Keratinocyte (primary cell): ENCODE measurements around the gene SAMD4B. TPM values are rescaled to one million over a fixed set of nuclear protein-coding genes. Genes with fewer than 3 reads are reported as not detected.

Experiments used
- DNase-seq: peaks from one replicate; pipeline ENCODE4 v3.0.0-alpha.2; 2011; ENCODE audit warnings: low read depth, missing footprints, low spot score
- FAIRE-seq: peaks from 2 replicates; lab custom pipeline; 2011; peaks lifted over from hg19 to GRCh38; lab: Jason Lieb, UNC
- H2AFZ ChIP-seq: 2 replicates; pipeline ENCODE4 v1.6.0; 2012; ENCODE audit warnings: low read length, control low read depth, inconsistent platforms; ENCODE audit not compliant: control insufficient read depth
- H3K27ac ChIP-seq: 2 replicates; pipeline ENCODE4 v1.5.1; 2011; ENCODE audit warnings: low read length; ENCODE audit not compliant: control insufficient read depth, insufficient read depth
- H3K27me3 ChIP-seq: 3 replicates; pipeline ENCODE4 v1.6.0; 2011; ENCODE audit warnings: low read length; ENCODE audit not compliant: control insufficient read depth, insufficient read depth; ENCODE audit errors: extremely low read depth
- H3K36me3 ChIP-seq, 2 experiments: 2 replicates in 1 of 2; 3 replicates in 1 of 2; pipeline ENCODE4 v1.5.1; 2011; ENCODE audit warnings: low read length in 2 of 2, mild to moderate bottlenecking in 1 of 2; ENCODE audit not compliant: control insufficient read depth in 2 of 2, insufficient read depth in 2 of 2; ENCODE audit errors: extremely low read depth in 1 of 2
- H3K4me1 ChIP-seq: 3 replicates; pipeline ENCODE4 v1.5.1; 2011; ENCODE audit warnings: low read length; ENCODE audit not compliant: control insufficient read depth, insufficient read depth; ENCODE audit errors: extremely low read depth
- H3K4me2 ChIP-seq: 3 replicates; pipeline ENCODE4 v1.6.0; 2011; ENCODE audit warnings: low read depth, low read length; ENCODE audit not compliant: control insufficient read depth, insufficient read depth; ENCODE audit errors: extremely low read depth
- H3K4me3 ChIP-seq, 3 experiments: fragments of 200-600 bp in 1 of 3; sonication (generic) in 1 of 3; 2 replicates in 2 of 3; 3 replicates in 1 of 3; pipeline ENCODE4 v1.5.1; 2011 to 2016; ENCODE audit warnings: low read length in 3 of 3, mild to moderate bottlenecking in 3 of 3, control low read depth in 2 of 3, inconsistent platforms in 1 of 3, low read depth in 1 of 3, mixed read lengths in 1 of 3, mixed run types in 1 of 3, moderate library complexity in 1 of 3; ENCODE audit not compliant: control insufficient read depth in 2 of 3, insufficient read depth in 2 of 3; ENCODE audit errors: extremely low read depth in 1 of 3
- H3K79me2 ChIP-seq: 2 replicates; pipeline ENCODE4 v1.6.0; 2012; ENCODE audit warnings: low read length; ENCODE audit not compliant: control insufficient read depth, insufficient read depth
- H3K9ac ChIP-seq: 3 replicates; pipeline ENCODE4 v1.6.0; 2011; ENCODE audit warnings: low read length; ENCODE audit not compliant: control insufficient read depth, insufficient read depth; ENCODE audit errors: extremely low read depth
- H3K9me1 ChIP-seq: 3 replicates; pipeline ENCODE4 v1.6.0; 2011; ENCODE audit warnings: low read length; ENCODE audit not compliant: control insufficient read depth, insufficient read depth; ENCODE audit errors: extremely low read depth
- H3K9me3 ChIP-seq: 2 replicates; pipeline ENCODE4 v1.5.1; 2012; ENCODE audit warnings: low read depth, low read length; ENCODE audit not compliant: control insufficient read depth
- H4K20me1 ChIP-seq: 3 replicates; pipeline ENCODE4 v1.6.0; 2011; ENCODE audit warnings: low read length; ENCODE audit not compliant: control insufficient read depth, insufficient read depth; ENCODE audit errors: extremely low read depth
- CTCF ChIP-seq, 3 experiments: IDR thresholded peaks in 1 of 3; conservative IDR thresholded peaks in 1 of 3; optimal IDR thresholded peaks in 1 of 3; 2 replicates in 2 of 3; 3 replicates in 1 of 3; pipeline versions ENCODE3 to v1.5.1; 2011; ENCODE audit warnings: low read length in 3 of 3, mild to moderate bottlenecking in 3 of 3, moderate library complexity in 2 of 3, control low read depth in 1 of 3, inconsistent platforms in 1 of 3; ENCODE audit not compliant: insufficient read depth in 2 of 3; ENCODE audit errors: extremely low read depth in 1 of 3
- EZH2 ChIP-seq: IDR thresholded peaks from one replicate; pipeline ENCODE4 v1.6.1; 2012; ENCODE audit warnings: inconsistent platforms, mild to moderate bottlenecking, low read length, moderate library complexity
- dilution Hi-C: fragments of 300-500 bp; cut with MboI; formaldehyde crosslinking; loops from one replicate; pipeline ENCODE4 v1.7.0; 2020; ENCODE audit warnings: low sequenced_read_pairs; ENCODE audit not compliant: extremely low pct_ligation_motif_present
- polyA plus RNA-seq, 5 experiments: library from polyadenylated mRNA; depleted of rRNA in 3 of 5; stranded (reverse) in 3 of 5; stranded (forward) in 1 of 5; unstranded in 1 of 5; fragments of >200 nt; gene quantifications; 1 replicate in 1 of 5; 2 replicates in 3 of 5; 3 replicates in 1 of 5; pipeline versions ENCODE4 v1.2.1 to v1.2.3, GENCODE V29; 2011 to 2012; ENCODE audit warnings: missing spikeins in 2 of 5, low read depth in 1 of 5, low replicate concordance in 1 of 5

Gene SAMD4B
- polyA plus RNA-seq, 1 donor (not counting 4 experiments of a cell fraction or from before 2014, with no cell fraction given), result 20.9 TPM

DNA sequence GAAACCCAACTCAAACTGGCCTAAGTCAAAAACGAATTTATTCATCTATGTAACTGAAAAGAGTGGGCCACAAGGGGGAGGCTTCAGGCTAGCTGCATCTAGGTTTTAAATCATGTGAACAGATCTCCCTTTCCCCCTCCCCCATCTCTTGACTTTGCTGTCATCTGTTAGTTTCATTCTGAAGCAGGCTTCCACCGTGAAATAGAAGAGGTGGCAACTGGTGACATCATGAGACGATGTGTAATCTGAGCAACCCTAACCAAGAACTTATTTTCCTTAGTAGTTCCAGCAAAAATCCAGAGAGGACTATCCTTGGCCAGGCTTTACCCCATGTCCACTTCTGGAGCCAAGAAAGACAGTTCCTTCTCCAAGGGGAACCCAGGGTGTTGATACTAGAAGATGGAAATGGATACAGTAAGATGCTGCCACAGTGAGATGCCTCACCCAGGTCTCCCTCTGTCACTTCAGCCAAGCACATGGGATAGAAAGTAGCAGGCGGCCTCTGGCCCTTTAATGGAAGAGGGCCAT lies 9.4 kb downstream of the SAMD4B start:
- H2AFZ ChIP-seq, result no peak overlapping the region
- dilution Hi-C loops, result no loop called here
- no peak overlapping the region for H3K4me3 ChIP-seq
- FAIRE-seq (no peak), DNase-seq (no peak)
- TF ChIP-seq CTCF (optimal IDR thresholded peaks at IDR 0.05 in 1 of 3, IDR thresholded peaks at IDR 0.05 in 1 of 3, conservative IDR thresholded peaks at IDR 0.05 in 1 of 3; ENCODE audit: extremely low read depth in 1 of 3, insufficient read depth in 2 of 3, low read length in 3 of 3) (no peak), EZH2 (no peak)
- H3K27ac ChIP-seq, result no peak overlapping the region
- no peaks in the 10 kb centered on the region for H4K20me1 ChIP-seq
- H3K36me3 ChIP-seq, result peaks cover 21 to 40% of the 10 kb centered on the region in 2 experiments
- H3K4me1 ChIP-seq, result no peaks in the 10 kb centered on the region
- no peaks in the 10 kb centered on the region for H3K9me3 ChIP-seq
- no peaks in the 10 kb centered on the region for H3K9me1 ChIP-seq
- H3K9ac ChIP-seq, result no peak overlapping the region
- peaks cover 17% of the 10 kb centered on the region for H3K79me2 ChIP-seq
- H3K27me3 ChIP-seq, result no peaks in the 10 kb centered on the region
- H3K4me2 ChIP-seq, result no peak overlapping the region

GRCh38 chr19:39352381-39353255 lies 10.4 kb downstream of the SAMD4B start:
- Histone ChIP-seq H3K4me3 (no peak overlapping the region), H3K4me2 (no peak overlapping the region), H3K27ac (no peak overlapping the region), H3K9me3 (no peaks in the 10 kb centered on the region), H4K20me1 (no peaks in the 10 kb centered on the region), H3K9ac (no peak overlapping the region), H3K4me1 (no peaks in the 10 kb centered on the region), H3K79me2 (peaks cover 10% of the 10 kb centered on the region), H3K36me3 (peaks cover 28 to 43% of the 10 kb centered on the region in 2 experiments), H2AFZ (no peak overlapping the region), H3K27me3 (no peaks in the 10 kb centered on the region), H3K9me1 (no peaks in the 10 kb centered on the region)
- TF ChIP-seq EZH2 (no peak), CTCF (optimal IDR thresholded peaks at IDR 0.05 in 1 of 3, IDR thresholded peaks at IDR 0.05 in 1 of 3, conservative IDR thresholded peaks at IDR 0.05 in 1 of 3; ENCODE audit: extremely low read depth in 1 of 3, insufficient read depth in 2 of 3, low read length in 3 of 3) (no peak)
- dilution Hi-C loops, result no loop called here
- FAIRE-seq, result no peak
- no peak for DNase-seq
